NCI-H187 (cell line): ENCODE results near the gene DISC1.

Source experiments
- DNase-seq, 2 experiments: peaks; one replicate each; lab custom pipeline; 2025; lab: John Stamatoyannopoulos, UW

Gene DISC1

GRCh38 chr1:232012773-232013386, 386.3 kb downstream of the DISC1 start:
- no peak for DNase-seq

DNA sequence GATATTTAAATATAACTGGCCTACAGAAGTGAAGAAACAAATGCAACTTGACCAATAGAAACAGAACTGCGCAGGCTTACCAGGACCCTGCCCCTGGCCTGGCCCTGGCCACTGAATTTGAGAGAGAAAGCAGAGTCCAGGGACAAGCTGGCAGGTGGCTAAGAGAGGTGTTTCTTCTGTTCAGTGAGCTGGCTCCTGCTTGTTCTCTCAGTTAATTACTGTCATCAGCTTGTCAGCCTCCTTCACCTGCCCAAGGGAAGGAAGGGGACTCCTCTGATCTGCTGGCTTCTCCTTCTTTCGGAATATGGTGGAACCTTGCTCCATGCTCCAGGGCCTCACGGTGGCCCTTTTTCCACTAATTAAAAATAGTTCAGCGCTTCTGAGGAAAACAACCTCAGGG, 388.4 kb downstream of the DISC1 start:
- DNase-seq: peak in 1 of 2 experiments; percentile 16

GRCh38 chr1:232016616-232017015, 390.0 kb downstream of the DISC1 start:
- no peak for DNase-seq

- DNase-seq: no peak
Measured at GRCh38 chr1:232017057-232017456, 390.5 kb downstream of the DISC1 start.

- no peak for DNase-seq
Measured at GRCh38 chr1:232017759-232018158, 391.2 kb downstream of the DISC1 start.

DNA sequence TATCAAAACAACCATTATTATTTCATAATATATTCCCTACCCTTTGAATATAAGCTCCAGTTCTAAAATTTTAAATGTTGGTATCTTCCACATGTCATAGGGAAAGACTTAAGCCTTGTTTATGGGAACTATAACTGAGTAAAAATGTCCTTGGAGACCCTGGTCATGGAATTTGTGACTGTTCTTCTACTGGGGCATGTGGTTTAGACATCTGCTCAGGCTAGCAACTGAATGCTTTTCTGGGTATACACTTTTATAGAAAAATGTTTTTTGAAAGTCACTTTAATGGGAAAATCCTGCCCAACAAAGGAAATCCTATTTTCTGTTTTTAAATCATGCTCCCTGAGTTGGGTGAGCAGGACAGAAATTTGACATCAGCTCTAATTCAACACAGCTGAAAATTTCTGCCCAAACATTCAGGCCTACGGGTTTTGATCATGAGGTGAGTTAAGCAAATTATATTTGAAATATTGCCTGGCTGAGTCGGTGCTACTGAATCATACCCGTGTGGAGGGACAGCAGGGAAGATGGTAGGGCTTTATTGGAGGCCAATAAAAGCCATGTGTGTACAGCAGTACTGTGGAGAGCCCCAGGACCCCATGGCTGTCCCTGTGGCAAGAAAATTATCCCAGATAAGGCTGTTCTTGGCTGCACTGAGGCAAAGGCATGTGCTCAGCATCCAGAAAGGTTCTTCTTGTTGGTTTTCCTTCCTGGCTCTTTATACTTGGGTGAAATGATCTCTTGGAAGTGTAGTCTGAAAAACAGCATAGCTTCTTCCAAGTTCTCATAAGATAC, 391.8 kb downstream of the DISC1 start:
- DNase-seq: no peak

- DNase-seq: no peak
Measured at GRCh38 chr1:232019026-232019340, 392.4 kb downstream of the DISC1 start.

GRCh38 chr1:232020352-232020751, 393.8 kb downstream of the DISC1 start:
- DNase-seq: no peak

DNA sequence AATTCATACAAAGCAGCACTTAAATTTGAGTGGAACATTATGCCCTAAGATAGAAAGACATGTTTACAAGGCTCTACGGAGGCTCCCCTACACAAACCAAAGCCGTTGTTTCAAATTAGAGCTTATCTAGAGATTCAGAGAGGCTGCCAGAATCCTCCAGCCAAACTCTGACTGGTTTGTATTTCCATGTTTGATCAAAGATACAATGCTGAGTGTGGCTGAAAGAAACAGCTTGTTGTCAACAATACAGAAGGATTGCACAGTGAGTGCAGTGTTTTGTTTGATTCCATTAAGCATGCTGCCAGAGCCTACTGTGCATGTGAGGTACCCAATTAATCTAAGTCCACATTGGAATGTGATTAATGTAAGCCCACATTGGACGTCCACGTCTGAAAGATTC, 402.7 kb downstream of the DISC1 start:
- no peak for DNase-seq

DNA sequence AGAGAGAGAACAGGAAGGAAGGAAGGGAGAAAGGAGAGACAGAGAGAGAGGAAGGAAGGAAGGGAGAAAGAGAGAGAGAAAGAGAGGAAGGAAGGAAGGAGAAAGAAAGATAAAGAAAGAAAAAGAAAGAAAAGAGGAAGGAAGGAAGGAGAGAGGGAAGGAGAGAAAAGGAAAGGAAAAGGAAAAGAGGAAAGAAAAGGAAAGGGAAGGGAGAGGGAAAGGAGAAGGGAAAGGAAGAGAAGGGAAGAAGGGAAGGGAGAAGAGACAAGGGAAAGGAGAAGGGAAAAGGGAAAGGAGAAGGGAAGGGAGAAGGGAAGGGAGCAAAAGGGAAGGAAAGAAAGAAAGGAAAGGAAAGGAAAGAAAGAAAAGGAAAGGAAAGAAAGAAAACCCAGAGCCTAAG, 404.6 kb downstream of the DISC1 start:
- DNase-seq: no peak

- DNase-seq: no peak
Measured at GRCh38 chr1:232033285-232033684, 406.7 kb downstream of the DISC1 start.

GRCh38 chr1:232034556-232034955, 408.0 kb downstream of the DISC1 start:
- DNase-seq: no peak

DNA sequence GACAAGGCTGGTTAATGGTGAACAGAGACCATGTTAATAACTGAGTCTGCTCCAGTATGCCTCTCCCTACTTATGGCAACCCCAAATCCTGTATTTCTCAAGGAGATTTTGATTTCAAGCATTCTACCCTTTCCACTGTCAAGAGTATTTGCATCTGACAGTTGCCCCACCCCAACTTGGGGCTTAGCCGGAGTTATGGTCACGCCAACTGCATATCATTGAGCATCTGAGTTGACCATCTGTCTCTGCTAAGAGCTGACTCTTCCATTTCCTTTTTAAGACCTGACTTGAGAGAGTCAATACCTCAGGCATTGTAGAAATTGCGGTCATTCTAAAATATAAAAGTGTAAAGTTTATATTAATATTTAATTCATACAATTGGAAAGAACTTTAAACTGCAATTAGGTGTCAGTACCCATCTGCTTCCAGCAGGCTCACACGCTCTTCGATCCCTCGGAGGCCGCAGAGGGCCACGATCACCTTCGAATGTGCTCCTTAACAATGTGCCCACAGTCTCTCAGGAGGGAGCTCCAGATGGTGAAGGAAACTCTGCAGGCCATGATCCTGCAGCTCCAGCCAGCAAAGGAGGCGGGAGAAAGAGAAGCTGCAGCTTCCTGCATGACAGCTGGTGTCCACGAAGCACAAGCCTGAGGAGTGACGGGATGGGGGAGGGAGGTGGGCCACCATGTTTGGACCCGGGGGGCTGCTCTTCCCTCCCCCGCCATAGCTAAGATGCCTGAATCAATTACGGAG, 409.8 kb downstream of the DISC1 start:
- no peak for DNase-seq

- no peak for DNase-seq
Measured at GRCh38 chr1:232037774-232038388, 411.3 kb downstream of the DISC1 start.

DNA sequence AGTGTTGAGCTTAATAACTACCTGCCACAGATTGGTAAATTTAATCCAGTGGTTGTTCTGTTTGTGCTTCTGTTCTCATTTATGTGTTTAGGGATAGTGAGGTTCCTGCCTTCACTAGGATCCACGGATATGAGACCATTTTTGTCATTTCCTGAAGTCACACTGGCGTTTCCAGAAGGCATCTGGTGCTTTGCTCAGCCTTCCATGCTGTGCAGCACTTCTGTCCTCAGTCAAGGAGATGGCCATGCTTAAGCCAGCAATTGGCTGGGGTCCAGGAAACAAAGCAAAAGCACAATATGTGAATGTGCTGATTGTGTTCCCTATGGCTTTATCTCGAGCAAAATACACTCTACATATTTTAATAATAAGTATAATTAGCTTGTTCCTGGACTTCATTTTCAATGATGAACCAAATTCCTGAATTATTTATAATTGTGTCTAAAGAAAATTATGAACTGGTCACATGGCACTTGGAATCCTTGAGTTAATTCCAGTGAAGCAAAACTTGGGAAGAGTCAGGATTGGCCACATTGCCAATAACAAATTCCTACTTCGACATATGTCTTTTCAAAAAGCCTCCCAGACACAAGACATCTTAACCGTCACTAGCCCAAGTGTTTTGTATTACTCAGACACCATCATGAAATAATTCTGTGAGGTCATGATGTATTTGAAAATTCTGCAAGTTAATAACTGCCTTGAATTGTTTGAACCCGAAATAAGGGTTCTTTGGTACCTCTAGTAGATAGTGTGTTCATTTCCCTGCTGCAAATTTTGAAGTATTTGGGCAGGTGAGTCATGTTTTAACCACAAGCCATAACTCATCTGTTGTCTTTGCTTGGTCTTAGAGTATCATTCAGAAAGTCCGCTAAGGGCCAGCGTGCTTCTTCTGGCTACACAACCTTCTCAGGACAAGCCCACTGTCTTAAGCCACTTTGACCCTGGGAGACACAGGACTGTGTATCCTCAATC, 412.4 kb downstream of the DISC1 start:
- DNase-seq: peak in 1 of 2 experiments; percentile 20

- DNase-seq: no peak
Measured at GRCh38 chr1:232040260-232040659, 413.7 kb downstream of the DISC1 start.

GRCh38 chr1:232044728-232045127, 418.1 kb downstream of the DISC1 start:
- DNase-seq: no peak

DNA sequence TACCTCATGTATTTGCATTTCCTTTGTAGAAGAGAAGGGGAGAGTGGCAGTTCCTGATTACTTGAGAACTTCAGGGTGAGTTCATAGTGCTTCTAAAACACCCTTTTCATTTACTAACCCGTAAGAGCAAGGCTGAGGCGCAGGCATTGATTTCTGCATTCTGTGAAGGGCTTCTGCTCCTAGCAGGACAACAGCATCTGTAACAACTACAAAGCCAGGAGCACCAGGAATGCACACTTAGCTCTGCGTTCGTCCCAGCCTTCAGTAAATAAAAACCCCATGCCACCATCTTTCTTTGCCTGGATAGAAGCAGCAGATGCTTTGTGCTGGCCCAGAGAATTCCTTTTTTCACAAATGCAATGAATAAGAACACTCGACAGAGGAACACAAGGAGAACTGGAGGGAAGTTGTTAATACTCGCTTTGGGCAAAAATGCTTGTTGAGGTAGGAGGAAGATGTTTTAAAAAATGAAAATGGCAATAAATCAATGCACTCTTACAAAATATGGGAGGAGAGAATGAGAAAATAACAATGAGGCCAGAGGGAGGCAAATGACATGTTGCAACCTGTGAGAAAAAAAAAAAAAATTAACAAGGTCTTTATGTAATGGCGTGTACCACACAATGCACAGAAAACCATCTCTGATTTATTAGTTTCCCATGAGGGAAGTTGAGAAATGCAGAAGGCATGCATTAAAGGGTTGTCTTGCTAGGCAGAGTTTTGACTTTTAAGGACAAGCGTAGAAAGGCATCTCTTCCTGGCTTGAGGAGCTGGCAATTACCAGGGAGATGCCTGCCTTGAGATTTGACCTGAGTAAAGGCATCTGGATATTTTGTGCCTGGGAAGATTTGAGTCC, 418.8 kb downstream of the DISC1 start:
- no peak for DNase-seq

GRCh38 chr1:232046451-232047306, 420.1 kb downstream of the DISC1 start:
- DNase-seq: no peak

- no peak for DNase-seq
Measured at GRCh38 chr1:232047473-232047872, 420.9 kb downstream of the DISC1 start.
